DND-41 (cell line): Measurements from ENCODE around the gene AEBP2.

ENCODE experiments used
- EZH2 ChIP-seq: IDR thresholded peaks from 3 replicates; pipeline ENCODE4 v1.6.1; 2012; ENCODE audit warnings: borderline replicate concordance, low read depth, mild to moderate bottlenecking, moderate library complexity, low read length, inconsistent platforms; ENCODE audit not compliant: severe bottlenecking
- TF ChIP-seq, protein P1 (sequence below): IDR thresholded peaks from 2 replicates; pipeline ENCODE4 v1.5.1; 2012; ENCODE audit warnings: borderline replicate concordance, low read length, moderate library complexity, mild to moderate bottlenecking; ENCODE audit not compliant: poor library complexity, severe bottlenecking; ENCODE audit errors: extremely low read depth

GRCh38 chr12:19561411-19561961, 122.2 kb downstream of the AEBP2 start:
- TF ChIP-seq, protein P1, sequence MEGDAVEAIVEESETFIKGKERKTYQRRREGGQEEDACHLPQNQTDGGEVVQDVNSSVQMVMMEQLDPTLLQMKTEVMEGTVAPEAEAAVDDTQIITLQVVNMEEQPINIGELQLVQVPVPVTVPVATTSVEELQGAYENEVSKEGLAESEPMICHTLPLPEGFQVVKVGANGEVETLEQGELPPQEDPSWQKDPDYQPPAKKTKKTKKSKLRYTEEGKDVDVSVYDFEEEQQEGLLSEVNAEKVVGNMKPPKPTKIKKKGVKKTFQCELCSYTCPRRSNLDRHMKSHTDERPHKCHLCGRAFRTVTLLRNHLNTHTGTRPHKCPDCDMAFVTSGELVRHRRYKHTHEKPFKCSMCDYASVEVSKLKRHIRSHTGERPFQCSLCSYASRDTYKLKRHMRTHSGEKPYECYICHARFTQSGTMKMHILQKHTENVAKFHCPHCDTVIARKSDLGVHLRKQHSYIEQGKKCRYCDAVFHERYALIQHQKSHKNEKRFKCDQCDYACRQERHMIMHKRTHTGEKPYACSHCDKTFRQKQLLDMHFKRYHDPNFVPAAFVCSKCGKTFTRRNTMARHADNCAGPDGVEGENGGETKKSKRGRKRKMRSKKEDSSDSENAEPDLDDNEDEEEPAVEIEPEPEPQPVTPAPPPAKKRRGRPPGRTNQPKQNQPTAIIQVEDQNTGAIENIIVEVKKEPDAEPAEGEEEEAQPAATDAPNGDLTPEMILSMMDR: no peak
- TF ChIP-seq EZH2: no peak
